Body of pancreas (tissue), 4 donors: Measurements from ENCODE around the gene CIBAR2. TPM values are rescaled to one million over a fixed set of nuclear protein-coding genes. Genes with fewer than 3 reads are reported as not detected.

Experiments
- ATAC-seq: fragments of 150-250 bp; one replicate; pipeline ENCODE4 v1.9.1; 2016
- DNase-seq, 4 donors: peaks; one replicate each; pipeline ENCODE4 v3.0.0-alpha.2; 2019
- H3K27ac ChIP-seq, 4 donors: fragments of 200-600 bp; sonication (generic); 1 replicate in 3 of 4; 2 replicates in 1 of 4; pipeline versions ENCODE4 v1.5.1 to v1.6.1; 2016 to 2019; ENCODE audit warnings: mild to moderate bottlenecking in 1 of 4, mixed read lengths in 1 of 4, moderate library complexity in 1 of 4
- H3K27me3 ChIP-seq, 2 donors: fragments of 200-600 bp; sonication (generic); one replicate each; pipeline ENCODE4 v1.6.0; 2016; ENCODE audit warnings: mild to moderate bottlenecking in 1 of 2
- H3K36me3 ChIP-seq, 2 donors: fragments of 200-600 bp; sonication (generic); replicated peaks in 1 of 2; 2 replicates each; pipeline ENCODE4 v1.5.1; 2016; ENCODE audit warnings: low read depth in 2 of 2; ENCODE audit not compliant: insufficient read depth in 1 of 2
- H3K4me1 ChIP-seq: fragments of 200-600 bp; sonication (generic); one replicate; pipeline ENCODE4 v1.6.0; 2016
- H3K4me3 ChIP-seq, 2 donors: fragments of 200-600 bp; sonication (generic); 1 replicate in 1 of 2; 2 replicates in 1 of 2; pipeline ENCODE4 v1.5.1; 2016 to 2019
- H3K9me3 ChIP-seq, 3 donors: fragments of 200-600 bp; sonication (generic); 1 replicate in 2 of 3; 2 replicates in 1 of 3; pipeline ENCODE4 v1.5.1; 2016
- POLR2A ChIP-seq, 3 donors: fragments of 450-650 bp; IDR thresholded peaks; one replicate each; pipeline ENCODE4 v1.6.1; 2016; ENCODE audit warnings: antibody characterized with exemption in 3 of 3, mild to moderate bottlenecking in 2 of 3
- WGBS, 2 donors: methylation state at CpG; one replicate each; pipeline ENCODE4 v1.1.5; 2017; 5-methylcytosine and 5-hydroxymethylcytosine counted together
- intact Hi-C: fragments of 100-400 bp; cut with DNase I; formaldehyde crosslinking; loops from one replicate; pipeline ENCODE4 v1.15.1; 2023
- total RNA-seq, 2 donors: library from RNA; depleted of rRNA; stranded (reverse); fragments of >200 nt; gene quantifications; one replicate each; pipeline ENCODE4 v1.1.0, GENCODE V29; 2016
- TF ChIP-seq, protein P1 (sequence below), 7 experiments: fragments of 450-650 bp in 4 of 7; fragments of 200-600 bp in 3 of 7; sonication (generic) in 3 of 7; IDR thresholded peaks; one replicate each; pipeline ENCODE4 v1.5.1; 2016 to 2019; ENCODE audit warnings: antibody characterized with exemption in 7 of 7

CIBAR2 gene
- total RNA-seq, 2 donors from 2014 or later = not detected

DNA sequence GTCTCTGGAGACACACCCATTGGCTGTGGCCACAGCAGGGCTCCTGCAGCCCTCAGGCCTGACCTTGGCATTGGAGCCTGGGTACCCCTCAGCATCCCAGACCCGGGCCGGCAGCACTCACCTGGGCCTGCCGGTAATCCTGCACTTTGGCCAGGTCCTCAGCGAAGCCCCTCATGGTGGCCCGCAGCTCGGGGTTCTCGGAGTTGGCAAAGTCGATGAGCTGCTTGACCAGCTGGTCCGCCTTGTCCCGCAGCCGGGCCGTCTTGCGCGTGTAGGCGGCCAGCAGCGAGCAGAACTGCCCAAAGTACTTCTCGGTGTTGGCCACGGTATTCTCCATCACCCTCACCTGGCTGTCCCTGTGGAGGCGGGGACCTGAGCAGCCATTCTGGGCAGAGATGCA lies 2.2 kb downstream of the CIBAR2 start:
- WGBS, 2 donors = 93 to 94% methylated on average over 9 to 19 of the region's 19 CpGs
- ATAC-seq (no peak), DNase-seq (no peak)
- no peak for TF ChIP-seq POLR2A (IDR thresholded peaks at IDR 0.05)
- TF ChIP-seq, protein P1, sequence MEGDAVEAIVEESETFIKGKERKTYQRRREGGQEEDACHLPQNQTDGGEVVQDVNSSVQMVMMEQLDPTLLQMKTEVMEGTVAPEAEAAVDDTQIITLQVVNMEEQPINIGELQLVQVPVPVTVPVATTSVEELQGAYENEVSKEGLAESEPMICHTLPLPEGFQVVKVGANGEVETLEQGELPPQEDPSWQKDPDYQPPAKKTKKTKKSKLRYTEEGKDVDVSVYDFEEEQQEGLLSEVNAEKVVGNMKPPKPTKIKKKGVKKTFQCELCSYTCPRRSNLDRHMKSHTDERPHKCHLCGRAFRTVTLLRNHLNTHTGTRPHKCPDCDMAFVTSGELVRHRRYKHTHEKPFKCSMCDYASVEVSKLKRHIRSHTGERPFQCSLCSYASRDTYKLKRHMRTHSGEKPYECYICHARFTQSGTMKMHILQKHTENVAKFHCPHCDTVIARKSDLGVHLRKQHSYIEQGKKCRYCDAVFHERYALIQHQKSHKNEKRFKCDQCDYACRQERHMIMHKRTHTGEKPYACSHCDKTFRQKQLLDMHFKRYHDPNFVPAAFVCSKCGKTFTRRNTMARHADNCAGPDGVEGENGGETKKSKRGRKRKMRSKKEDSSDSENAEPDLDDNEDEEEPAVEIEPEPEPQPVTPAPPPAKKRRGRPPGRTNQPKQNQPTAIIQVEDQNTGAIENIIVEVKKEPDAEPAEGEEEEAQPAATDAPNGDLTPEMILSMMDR (IDR thresholded peaks at IDR 0.05) = no peak
- intact Hi-C loops = loop anchor here (10.0 kb wide), 1 partner anchor 135 kb away; no protein-coding TSS in a partner anchor
- Histone ChIP-seq H3K4me1 (peaks cover 7% of the 10 kb centered on the region), H3K27me3 (no peaks in the 10 kb centered on the region), H3K27ac (no peak overlapping the region), H3K9me3 (no peaks in the 10 kb centered on the region), H3K4me3 (no peak overlapping the region), H3K36me3 (no peaks in the 10 kb centered on the region)

DNA sequence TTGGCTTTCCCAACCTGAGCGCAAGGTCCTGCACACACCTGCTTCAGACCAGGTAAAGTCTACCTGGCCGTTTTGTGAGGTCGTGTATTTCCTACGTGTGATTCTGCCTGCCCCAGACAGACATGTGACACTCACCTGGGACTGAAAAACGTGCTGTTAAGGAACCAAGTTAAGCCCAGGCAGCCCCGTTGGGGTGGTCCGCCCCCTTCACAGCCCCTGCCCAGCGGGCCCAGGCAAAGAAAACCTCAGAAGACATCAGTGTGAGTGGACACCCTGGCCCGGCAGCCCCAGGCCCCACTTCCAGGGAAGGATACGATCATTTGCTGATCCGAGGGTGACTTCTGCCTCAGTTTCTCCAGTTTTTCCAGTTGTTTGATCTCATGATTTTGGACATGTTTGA lies 4.7 kb downstream of the CIBAR2 start:
- ATAC-seq (no peak), DNase-seq (no peak)
- intact Hi-C loops = no loop called here
- TF ChIP-seq POLR2A (IDR thresholded peaks at IDR 0.05) = no peak
- TF ChIP-seq, protein P1 (IDR thresholded peaks at IDR 0.05) = no peak
- H3K9me3 ChIP-seq = no peaks in the 10 kb centered on the region
- H3K4me3 ChIP-seq = no peak overlapping the region
- H3K36me3 ChIP-seq = no peaks in the 10 kb centered on the region
- no peaks in the 10 kb centered on the region for H3K27me3 ChIP-seq
- no peak overlapping the region for H3K27ac ChIP-seq
- H3K4me1 ChIP-seq = no peaks in the 10 kb centered on the region
- WGBS, 2 donors = 74 to 76% methylated on average over 7 to 11 of the region's 11 CpGs

DNA sequence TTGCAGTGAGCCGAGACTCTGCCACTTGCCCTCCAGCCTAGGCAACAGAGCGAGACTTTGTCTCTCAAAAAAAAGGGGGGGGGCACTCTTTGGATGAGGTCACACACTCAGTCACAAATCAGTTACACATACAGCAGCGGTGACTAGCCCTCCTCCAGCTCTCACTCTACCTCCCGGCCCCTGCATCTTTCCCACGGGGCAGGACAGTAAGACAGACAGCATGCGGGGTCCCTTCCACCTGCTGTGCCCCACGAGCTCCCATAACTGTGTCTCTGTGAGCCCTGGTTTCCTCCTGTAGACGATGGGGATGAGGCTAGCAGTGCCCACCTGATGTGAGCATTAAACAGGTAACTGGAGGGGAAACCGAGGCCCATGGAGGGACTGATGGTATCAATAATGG lies 5.2 kb downstream of the CIBAR2 start:
- TF ChIP-seq, protein P1 (IDR thresholded peaks at IDR 0.05) = no peak
- TF ChIP-seq POLR2A (IDR thresholded peaks at IDR 0.05) = no peak
- Histone ChIP-seq H3K4me1 (no peaks in the 10 kb centered on the region), H3K27ac (no peak overlapping the region), H3K9me3 (no peaks in the 10 kb centered on the region), H3K27me3 (no peaks in the 10 kb centered on the region), H3K36me3 (no peaks in the 10 kb centered on the region), H3K4me3 (no peak overlapping the region)
- ATAC-seq (no peak), DNase-seq (no peak)
- intact Hi-C loops = no loop called here
- 82 to 89% methylated on average over 9 of the region's 9 CpGs for WGBS, 2 donors

DNA sequence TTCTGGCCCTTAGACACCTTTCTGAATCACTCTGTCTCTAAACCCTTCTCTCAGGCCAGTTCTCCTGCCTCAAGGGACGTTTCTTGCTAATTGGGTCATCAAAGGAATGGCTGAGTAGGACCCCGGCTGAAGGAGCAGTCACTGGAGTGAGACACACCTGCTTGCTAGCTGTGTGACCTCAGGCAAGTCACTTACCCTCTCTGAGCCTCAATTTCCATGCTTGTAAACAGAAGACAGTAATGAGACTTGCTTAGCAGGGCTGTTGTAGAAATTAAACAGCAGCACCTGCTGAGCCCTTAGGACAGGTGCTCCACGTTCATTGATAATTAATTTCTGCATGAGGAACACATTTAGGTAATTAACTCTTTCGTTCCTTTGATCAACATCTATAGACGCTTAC lies 6.8 kb downstream of the CIBAR2 start:
- H3K9me3 ChIP-seq = no peaks in the 10 kb centered on the region
- H3K36me3 ChIP-seq = no peaks in the 10 kb centered on the region
- H3K27ac ChIP-seq = no peak overlapping the region
- no peaks in the 10 kb centered on the region for H3K4me1 ChIP-seq
- ATAC-seq (no peak), DNase-seq (no peak)
- TF ChIP-seq, protein P1 (IDR thresholded peaks at IDR 0.05) = no peak
- TF ChIP-seq POLR2A (IDR thresholded peaks at IDR 0.05) = no peak
- intact Hi-C loops = no loop called here
- H3K4me3 ChIP-seq = no peak overlapping the region
- H3K27me3 ChIP-seq = no peaks in the 10 kb centered on the region
- WGBS, 2 donors = 68 to 78% methylated on average over 5 of the region's 5 CpGs

DNA sequence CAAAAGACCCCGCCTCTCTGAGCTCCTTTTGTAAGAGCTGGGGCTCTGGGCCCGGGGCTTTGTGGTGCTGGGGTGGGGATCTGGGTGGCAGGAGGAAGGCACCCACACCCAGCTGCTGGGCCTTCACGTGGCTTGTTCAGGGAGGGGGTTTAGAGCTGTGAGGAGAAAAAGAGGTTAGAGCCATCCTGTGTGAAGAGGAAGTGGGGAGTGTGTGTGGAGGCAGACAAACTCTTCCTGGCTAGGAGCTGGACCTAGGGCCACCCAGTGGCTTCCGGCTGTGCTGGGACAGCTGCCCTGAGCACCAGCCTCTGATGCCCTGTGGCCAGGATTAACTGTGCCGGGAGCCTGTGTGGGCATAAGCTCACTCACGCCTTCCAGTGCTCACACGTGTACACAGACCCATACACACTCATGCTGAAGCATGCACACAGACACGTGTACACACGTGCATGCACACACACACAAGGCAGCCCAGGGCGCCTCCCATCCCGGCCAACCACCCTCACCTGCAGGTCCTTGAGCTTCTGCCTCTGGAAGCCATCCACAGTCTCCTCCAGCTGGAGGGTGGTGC lies 7.4 kb downstream of the CIBAR2 start:
- WGBS, 2 donors = 73 to 75% methylated on average over 10 to 11 of the region's 11 CpGs
- intact Hi-C loops = no loop called here
- TF ChIP-seq, protein P1 (IDR thresholded peaks at IDR 0.05) = no peak
- ATAC-seq (no peak), DNase-seq (peak in 1 of 4 donors; percentile 41)
- no peaks in the 10 kb centered on the region for H3K36me3 ChIP-seq
- no peaks in the 10 kb centered on the region for H3K4me1 ChIP-seq
- no peak overlapping the region for H3K4me3 ChIP-seq
- H3K9me3 ChIP-seq = no peaks in the 10 kb centered on the region
- no peak overlapping the region for H3K27ac ChIP-seq
- H3K27me3 ChIP-seq = no peaks in the 10 kb centered on the region
